Left hindlimb (tissue), 1 donor: ENCODE results near the gene UBQLNL.

Experiments used
- DNase-seq: peaks from one replicate; pipeline ENCODE4 v3.0.0-alpha.2; 2018

UBQLNL gene

DNA sequence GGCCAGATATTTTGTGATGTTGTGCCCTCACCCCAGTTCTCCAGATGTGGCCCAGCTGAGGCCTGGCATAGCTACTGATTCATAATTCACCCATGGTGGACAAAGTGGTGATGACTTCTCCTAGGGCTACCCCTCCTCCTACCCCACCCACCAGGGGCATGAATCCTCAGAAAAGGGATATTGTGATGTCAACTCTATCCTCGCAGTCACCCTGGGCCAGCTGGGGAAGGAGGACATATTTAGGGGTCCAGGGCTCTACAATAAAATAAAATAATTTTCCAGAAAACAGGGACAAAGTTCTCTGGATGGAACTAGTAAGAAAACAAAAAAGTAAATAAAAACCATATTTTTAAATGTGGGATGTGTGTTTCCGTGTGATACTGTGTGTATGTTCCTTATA lies at the start of gene UBQLNL:
Gene UBQLNL, minus strand, starts transcription at position 101 of the 400 bp plus-strand sequence. CDS start 258 bp downstream, outside the sequence.
- DNase-seq = no peak

DNA sequence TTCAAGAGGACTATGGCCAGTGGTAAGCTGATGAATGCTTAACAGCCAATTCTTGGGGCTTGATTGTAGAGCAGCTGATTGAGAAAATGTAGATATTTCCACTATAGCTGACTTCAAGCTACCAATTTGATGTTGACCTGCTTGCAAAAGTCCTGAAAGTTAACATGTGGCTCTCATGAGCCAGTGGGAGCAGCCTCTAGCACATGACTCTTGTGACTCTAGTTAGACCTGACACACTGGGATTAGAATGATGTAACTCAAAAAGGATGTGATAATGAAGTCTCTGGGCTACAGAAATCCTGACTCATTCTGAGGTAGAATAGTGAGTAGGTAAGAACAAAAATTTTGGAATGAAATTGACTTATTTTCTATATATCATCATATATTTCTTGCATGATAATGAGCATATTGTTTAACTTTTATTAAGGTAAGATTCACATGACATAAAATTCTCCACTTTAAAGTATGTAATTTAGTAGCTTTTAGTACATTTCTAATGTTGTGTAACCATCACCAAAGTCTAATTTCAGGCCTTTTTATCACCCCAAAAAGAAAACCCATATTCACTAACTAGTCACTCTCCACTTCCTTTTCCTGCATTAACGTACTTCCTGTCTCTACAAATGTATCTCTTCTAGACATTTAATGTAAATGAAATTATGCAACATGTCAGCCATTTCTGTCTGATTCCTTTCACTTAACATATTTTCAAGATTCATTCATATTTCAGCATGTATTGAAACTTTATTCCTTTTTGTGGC lies 47.9 kb upstream of the UBQLNL start:
- DNase-seq = no peak

- no peak for DNase-seq
These were observed 41.3 kb upstream of the UBQLNL start for GRCh38 chr11:5557751-5558150.

DNA sequence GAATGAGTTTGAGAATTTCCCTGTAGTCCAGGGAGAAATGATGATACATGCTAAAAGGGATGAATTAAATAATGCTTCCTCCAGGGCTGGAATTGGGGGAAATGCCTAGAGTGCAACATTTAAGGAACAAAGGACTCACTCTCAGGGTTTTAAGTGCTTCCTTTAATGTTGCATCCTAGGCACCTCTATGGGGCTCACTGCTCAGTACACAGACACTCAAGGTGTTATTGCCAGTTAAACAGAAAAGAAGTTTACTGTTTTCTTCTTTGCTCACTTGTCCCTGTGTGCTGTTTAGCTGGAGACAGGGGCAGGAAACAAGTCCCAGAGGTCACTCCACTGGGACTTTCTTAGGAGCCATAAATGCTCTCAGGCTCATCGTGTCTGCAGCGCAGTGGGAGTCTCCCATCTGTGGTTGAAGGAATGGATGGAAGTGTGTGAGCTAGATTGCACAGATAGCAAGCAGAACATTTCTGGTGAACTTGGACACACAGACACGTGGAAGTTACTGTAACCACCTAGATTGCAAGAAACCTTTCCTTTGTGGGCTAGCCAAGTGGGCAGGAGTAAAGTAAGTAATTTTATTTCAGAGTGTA lies 40.2 kb upstream of the UBQLNL start:
- DNase-seq = no peak

GRCh38 chr11:5553343-5553742 lies 36.8 kb upstream of the UBQLNL start:
- no peak for DNase-seq

DNA sequence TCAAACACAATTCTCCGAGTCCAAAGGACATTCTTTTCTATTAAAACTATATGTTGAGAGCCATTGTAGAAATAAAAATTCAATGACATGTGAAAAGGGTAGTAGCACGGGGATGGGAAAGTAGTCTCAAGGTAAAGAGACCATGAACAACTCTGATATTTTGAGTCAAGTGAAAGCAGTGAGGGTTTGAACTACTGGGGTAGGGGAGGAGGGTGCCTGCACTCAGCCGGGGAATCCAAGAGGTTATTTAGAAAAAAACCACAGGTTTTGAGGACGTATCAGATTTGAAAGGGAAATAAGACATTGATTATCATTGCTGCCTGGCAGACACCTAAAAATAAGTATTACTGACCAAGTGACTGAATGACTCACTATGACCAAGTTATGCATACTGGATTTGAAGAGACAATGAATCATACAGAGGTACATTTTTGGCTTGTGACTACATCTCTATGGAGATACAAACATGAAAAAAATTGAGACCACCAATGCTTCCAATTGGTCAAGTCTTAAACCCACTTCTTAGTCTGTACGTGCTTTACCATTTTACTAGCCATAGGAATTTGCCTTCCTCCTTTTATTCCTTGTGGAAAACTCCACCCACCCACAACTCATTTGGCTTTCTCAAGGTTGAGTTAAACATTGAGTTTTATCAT lies 34.1 kb upstream of the UBQLNL start:
- no peak for DNase-seq

DNA sequence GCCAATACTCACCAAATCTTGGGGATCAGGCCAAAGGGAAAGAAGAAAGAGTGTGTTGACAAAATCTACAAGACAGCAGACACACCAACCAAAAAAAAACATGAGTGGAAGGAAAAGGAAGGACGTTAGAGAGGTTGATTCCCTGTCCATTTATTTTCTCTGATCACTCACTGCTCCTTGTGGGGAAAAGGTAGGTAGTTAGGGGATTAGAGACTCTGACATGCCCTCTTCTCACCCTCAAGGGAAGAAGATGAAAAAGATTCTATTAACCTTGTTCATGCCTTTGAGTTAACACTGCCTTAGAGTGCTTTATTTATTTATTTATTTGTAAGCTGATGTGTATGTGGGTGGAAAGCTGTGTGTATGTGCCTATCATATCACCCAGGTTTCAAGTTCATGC lies 31.9 kb upstream of the UBQLNL start, which contains the start of gene OR52H1:
Gene OR52H1, minus strand, starts transcription at position 101 of the 400 bp plus-strand sequence. CDS start 3,035 bp downstream, outside the sequence.
- DNase-seq = no peak

- no peak for DNase-seq
These were observed 31.5 kb upstream of the UBQLNL start for GRCh38 chr11:5547982-5548381.

- DNase-seq = no peak
These were observed 30.0 kb upstream of the UBQLNL start for GRCh38 chr11:5546457-5546856.

DNA sequence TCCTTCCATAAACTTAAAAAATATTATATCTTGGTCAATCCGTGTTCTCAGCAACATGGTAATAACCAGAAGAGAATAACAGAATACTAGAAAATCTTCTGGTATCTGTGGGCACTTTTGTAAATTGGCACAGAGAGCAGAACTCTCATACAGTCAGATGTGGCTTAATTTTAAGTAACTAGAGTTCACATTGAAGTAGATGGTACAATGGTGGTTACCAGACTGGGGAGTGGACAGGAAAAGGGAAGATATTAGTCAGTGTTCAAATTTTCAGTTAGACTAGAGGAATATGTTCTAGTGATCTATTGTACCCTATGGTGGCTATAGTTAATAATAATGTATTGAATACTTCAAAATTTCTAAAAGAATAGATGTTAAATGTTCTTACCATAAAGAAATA lies 24.9 kb upstream of the UBQLNL start:
- no peak for DNase-seq

DNA sequence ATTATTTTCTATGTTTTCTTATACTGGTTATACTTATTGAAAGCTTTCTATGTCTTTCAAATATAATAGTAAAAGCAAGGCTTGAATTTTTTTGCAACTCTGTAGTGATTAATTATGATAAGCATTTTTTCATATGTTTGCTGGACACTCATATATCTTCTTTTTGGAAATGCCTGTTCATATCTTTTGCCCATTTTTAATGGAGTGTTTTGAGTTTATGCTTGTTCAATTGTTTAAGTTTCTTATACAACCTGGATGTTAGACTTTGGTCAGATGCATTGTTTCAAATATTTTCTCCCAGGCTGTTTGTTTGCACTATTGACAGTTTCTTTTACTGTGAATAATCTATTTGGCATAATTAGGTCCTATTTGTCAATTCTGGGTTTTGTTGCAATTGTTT lies 20.0 kb upstream of the UBQLNL start:
- DNase-seq = no peak

DNA sequence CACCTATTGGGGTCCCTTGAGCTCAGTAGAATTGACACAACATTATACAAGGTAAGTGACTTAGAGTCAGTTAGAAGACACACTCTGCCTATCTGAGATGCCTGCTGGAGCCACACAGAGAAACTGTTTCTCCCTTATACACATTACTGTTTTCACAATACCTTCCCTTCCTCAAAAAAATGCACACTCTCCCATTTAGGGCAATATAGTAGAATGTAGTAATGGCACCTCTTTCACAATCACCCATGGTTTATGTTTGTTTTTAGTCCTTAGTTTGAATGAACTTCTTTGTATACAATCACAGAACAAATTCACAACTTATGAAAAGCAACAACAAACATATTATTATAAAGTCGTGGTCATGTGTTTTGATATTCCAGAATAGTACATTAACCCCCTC lies 17.5 kb upstream of the UBQLNL start:
- no peak for DNase-seq

- DNase-seq = no peak
These were observed 14.7 kb upstream of the UBQLNL start for GRCh38 chr11:5531053-5531831.

DNA sequence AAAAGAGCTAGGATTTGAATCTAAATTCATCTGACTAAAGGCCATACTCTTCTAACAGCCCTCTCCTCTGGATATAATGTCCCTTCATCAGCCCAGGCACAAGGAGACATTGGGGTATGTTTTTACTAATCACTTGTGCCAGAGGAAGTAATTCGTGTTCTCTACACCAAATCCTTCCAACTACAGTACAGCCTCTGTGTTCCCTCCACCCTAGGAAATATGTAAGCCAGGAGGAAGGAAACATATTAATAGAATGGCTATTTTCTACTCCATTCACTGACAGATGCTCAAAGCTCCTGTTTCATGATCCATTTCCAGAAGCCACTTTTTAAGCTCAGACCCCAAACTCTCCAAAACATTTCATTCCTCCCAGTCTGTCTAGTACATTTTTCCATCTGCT lies 12.0 kb upstream of the UBQLNL start:
- no peak for DNase-seq

DNA sequence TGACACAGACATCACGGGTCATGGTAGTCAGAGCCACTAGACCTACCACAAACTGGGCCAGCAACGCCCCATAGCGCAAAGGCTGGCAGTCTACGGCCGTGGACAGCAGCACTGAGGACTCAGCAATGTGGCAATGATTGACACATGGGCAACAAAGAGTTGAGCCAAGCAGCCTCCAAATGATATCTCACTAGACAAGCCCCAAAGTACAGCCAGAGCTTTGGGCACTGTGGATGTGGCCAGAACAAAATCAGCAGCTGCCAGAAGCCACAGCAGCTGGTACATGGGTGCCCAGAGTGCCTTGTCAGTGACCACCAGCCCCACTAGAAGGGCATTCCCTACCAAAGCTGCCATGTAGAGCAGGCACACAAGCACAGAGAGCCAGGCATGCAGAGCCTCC lies 11.2 kb upstream of the UBQLNL start:
- no peak for DNase-seq

DNA sequence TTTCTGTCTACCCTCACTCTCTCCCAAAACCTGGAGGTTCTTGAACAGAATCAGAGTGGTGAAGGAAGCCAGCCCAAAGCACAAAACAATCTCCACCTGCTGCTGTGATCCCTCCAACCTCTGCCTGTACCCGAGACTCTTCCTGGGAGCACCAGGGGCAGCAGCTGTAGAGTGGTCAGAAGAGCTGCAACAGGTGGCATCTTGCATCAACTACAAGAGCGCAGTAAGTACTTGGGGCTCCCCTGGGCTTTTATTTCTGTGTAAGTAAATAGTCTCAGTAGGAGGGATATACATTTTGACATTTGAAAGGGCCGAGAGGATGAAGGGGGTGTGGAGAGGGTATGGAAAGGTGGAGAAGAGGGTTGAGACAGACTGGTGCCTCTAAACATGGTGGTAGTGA lies 8.3 kb upstream of the UBQLNL start:
- no peak for DNase-seq

GRCh38 chr11:5522308-5522707 lies 5.8 kb upstream of the UBQLNL start:
- no peak for DNase-seq

DNA sequence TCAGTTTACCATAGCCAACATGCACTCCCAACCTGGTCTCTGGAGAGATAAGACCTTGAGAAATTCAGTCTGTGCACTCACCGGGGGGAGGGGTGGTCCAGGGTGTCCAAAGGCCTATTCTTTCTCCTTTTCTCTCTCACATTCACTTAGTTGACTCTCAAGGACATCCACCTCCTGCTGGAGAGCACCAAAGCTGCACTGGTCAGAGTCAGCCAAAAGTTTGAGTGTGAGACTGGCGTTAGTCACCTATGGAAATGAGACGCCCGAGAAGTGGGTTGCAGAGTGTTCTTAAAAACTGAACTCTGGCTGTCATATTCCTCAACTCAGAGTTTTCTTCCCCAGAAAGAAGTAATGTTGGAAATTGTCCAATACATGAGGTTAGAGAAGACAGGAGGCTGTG lies 5.0 kb upstream of the UBQLNL start:
- DNase-seq = no peak

GRCh38 chr11:5514841-5515240 lies 1.7 kb downstream of the UBQLNL start:
- no peak for DNase-seq

DNA sequence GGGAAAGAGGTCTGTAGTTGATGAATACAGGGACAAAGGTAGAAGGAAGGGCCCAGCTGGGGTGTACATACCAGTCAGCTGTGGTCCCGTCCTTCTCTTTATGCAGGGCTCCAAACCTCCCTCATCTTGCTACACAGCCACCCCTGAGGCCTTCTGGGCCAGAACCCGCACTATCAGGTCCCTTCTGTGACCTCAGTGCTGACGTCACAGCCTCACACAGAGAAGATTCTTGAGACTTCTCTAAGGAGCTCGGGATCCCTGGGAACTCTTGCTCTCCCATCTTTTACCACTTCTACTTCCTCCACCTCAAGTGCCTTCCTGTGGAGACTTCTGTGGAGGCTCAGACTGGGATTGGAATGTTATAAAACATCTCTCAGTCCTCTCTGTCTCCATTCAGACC lies 6.7 kb downstream of the UBQLNL start, which contains the start of gene UBQLN3:
Gene UBQLN3, minus strand, starts transcription at position 155 of the 400 bp plus-strand sequence. CDS start 399 bp downstream, outside the sequence.
- no peak for DNase-seq

DNA sequence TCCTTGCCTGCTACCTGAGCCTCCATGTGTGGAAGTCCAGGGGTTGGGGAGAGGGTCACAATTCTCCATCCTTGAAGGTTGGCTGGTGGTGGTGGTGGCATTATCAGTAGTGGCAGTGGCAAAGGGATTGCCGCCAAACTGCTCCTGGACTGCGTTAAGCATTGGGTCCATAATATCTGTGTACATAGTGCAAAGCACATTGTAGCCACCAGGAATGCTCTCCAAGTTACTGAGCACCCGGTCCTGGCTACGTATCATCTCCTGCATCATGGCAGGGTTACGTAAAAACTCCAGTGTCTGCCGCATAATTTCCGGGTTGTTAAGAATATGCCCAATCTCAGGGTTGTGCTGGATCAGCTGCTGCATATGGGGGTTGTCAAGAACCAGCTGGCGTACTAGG lies 7.9 kb downstream of the UBQLNL start:
- no peak for DNase-seq

DNA sequence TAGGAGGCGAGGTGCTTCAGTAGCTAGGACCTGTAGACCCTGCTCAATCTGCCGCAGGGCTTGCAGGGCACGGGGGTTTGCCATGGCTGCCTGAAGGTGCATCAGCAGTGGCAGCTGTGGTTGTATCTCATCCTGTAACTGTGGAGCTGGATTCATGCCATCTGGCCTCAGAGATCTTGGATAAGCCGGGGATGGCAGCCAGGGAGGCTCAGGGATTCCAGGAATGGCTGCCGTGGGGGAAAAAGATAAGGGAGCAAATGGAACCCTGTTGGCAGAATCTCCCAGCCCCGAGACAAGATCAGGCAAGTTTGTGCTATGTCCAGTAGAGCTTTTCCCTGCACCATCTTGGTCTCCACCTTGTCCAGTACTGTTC lies 8.6 kb downstream of the UBQLNL start:
- DNase-seq = no peak
